Heart right ventricle (tissue), 16 donors: ENCODE measurements around the gene MGAT5. TPM values are rescaled to one million over a fixed set of nuclear protein-coding genes. Genes with fewer than 3 reads are reported as not detected.

ENCODE experiments used
- ATAC-seq, 8 donors: fragments of 200-7000 bp; cut with Tn5 transposase; one replicate each; pipeline ENCODE4 v1.9.1; 2020; ENCODE audit warnings: mild to moderate bottlenecking in 8 of 8, moderate library complexity in 8 of 8, moderate number of reproducible peaks in 1 of 8
- DNase-seq, 2 donors: peaks; one replicate each; pipeline ENCODE4 v3.0.0-alpha.2; 2020
- H3K27ac ChIP-seq, 10 donors: fragments of 200-600 bp; sonication (generic) in 2 of 10; one replicate each; pipeline versions ENCODE4 v1.5.0 to v1.8.0; 2020 to 2022; ENCODE audit warnings: mild to moderate bottlenecking in 3 of 10
- H3K27me3 ChIP-seq, 7 donors: fragments of 200-600 bp; one replicate each; pipeline ENCODE4 v1.8.0; 2021 to 2022; ENCODE audit warnings: mild to moderate bottlenecking in 2 of 7
- H3K36me3 ChIP-seq, 9 donors: fragments of 200-600 bp; sonication (generic) in 1 of 9; one replicate each; pipeline versions ENCODE4 v1.5.0 to v1.8.0; 2020 to 2022; ENCODE audit warnings: mild to moderate bottlenecking in 2 of 9
- H3K4me1 ChIP-seq, 9 donors: fragments of 200-600 bp; sonication (generic) in 1 of 9; one replicate each; pipeline versions ENCODE4 v1.5.0 to v1.8.0; 2020 to 2022; ENCODE audit warnings: mild to moderate bottlenecking in 4 of 9
- H3K4me3 ChIP-seq, 10 donors: fragments of 200-600 bp; sonication (generic) in 2 of 10; one replicate each; pipeline versions ENCODE4 v1.5.0 to v1.8.0; 2020 to 2022; ENCODE audit warnings: mild to moderate bottlenecking in 7 of 10, moderate library complexity in 2 of 10
- H3K9me3 ChIP-seq, 11 donors: fragments of 200-600 bp in 10 of 11; sonication (generic) in 2 of 11; one replicate each; pipeline versions ENCODE4 v1.5.0 to v1.8.0; 2013 to 2022; ENCODE audit warnings: mild to moderate bottlenecking in 2 of 11, control low read depth in 1 of 11, moderate library complexity in 1 of 11
- WGBS, 2 donors: extraction: QIAGEN DNeasy Blood & Tissue Kit; methylation state at CpG; one replicate each; pipeline ENCODE4 v1.1.7; 2013; ENCODE audit warnings: inconsistent platforms in 1 of 2; 5-methylcytosine and 5-hydroxymethylcytosine counted together
- intact Hi-C, 10 donors: fragments of 100-400 bp; cut with DNase I; formaldehyde crosslinking; loops; one replicate each; pipeline versions ENCODE4 v1.11.1 to v1.14.2; 2022
- polyA plus RNA-seq, 2 donors: library from polyadenylated mRNA; stranded (reverse); fragments of 200-250 nt; gene quantifications; one replicate each; pipeline ENCODE4 v1.2.3, GENCODE V29; 2013
- total RNA-seq, 10 donors: library from RNA; stranded (reverse); fragmentation: NEBNext Ultra II Directional in 3 of 10; extraction: Animal tissue kit (Norgen Biotek cat#: 25700) in 3 of 10; gene quantifications; one replicate each; pipeline versions ENCODE4 v1.2.1 to v1.2.4, GENCODE V29; 2021 to 2023
- TF ChIP-seq, protein P1 (sequence below), 9 donors: fragments of 200-600 bp; sonication (generic) in 2 of 9; IDR thresholded peaks; one replicate each; pipeline versions ENCODE4 v1.5.0 to v1.8.0; 2021 to 2022; ENCODE audit warnings: antibody characterized with exemption in 9 of 9, mild to moderate bottlenecking in 5 of 9, moderate library complexity in 1 of 9
- donor health status: Arrhythmogenic right ventricular cardiomyopathy.
- donor health status: ischemic (EF 13 %, LVEDD 7.1; RV severe dilation, severe dysfunction).
- donor health status: healthy with polysubstance abuse.
- donor health status: DM: no; HTN: yes; CAD: no.
- donor health status: DM: no; HTN: no; CAD: no.
- donor health status: ischemic (EF 25% LVEDD 6.9; RV normal size, moderate dysfunction).
- donor health status: ischemic (EF 25% LVEDD 5.7; RV mildly dilated, moderate dysfunction).
- donor health status: healthy.
- donor health status: DM: yes; HTN: yes; CAD: no.
- donor health status: Ischemic cardiomyopathy.
- donor health status: ischemic (EF 35%, LVEDD 5.7; RV mildly dilated, moderate dysfunction).
- donor health status: nonischemic (EF 11% LVEDD 7.7; RV severe dilation, severe dysfunction).
- donor health status: DM: yes; HTN: yes; CAD: no.
- donor health status: PGD.
- donor health status: ischemic (EF 29% LVEDD 5.4; RV normal size, mild dysfunction).
- donor health status: nonischemic (EF 23%, LVEDD 6.1; RV moderate dilation, normal function).

Gene MGAT5
- total and polyA plus RNA-seq, 12 donors, result 6.4 to 111 (median 92.2) TPM

DNA sequence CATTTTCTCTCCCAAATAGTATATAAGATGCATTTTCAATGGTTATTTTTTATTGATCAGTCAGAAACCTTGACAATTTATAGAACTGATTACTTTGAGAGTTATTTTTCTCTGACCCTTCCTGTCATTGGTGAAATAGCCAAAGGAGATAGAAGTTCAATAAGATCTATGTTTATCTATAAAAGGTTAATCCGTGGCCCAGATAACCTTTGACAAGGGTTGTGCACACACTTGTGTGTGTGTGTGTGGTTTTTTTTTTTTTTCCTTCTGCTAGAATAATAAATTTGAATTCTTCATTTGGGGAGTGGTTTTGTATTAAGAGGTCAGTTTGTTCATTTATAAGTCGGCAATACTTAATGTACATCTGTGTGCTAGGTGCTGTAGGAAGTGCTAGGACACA, 160.0 kb downstream of the MGAT5 start:
- TF ChIP-seq, protein P1, sequence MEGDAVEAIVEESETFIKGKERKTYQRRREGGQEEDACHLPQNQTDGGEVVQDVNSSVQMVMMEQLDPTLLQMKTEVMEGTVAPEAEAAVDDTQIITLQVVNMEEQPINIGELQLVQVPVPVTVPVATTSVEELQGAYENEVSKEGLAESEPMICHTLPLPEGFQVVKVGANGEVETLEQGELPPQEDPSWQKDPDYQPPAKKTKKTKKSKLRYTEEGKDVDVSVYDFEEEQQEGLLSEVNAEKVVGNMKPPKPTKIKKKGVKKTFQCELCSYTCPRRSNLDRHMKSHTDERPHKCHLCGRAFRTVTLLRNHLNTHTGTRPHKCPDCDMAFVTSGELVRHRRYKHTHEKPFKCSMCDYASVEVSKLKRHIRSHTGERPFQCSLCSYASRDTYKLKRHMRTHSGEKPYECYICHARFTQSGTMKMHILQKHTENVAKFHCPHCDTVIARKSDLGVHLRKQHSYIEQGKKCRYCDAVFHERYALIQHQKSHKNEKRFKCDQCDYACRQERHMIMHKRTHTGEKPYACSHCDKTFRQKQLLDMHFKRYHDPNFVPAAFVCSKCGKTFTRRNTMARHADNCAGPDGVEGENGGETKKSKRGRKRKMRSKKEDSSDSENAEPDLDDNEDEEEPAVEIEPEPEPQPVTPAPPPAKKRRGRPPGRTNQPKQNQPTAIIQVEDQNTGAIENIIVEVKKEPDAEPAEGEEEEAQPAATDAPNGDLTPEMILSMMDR (IDR thresholded peaks at IDR 0.05), result no peak
- no peak overlapping the region for H3K4me3 ChIP-seq
- WGBS, 2 donors, result 82 to 86% methylated on average over 2 of the region's 2 CpGs
- ATAC-seq (no peak), DNase-seq (no peak)
- no peaks in the 10 kb centered on the region for H3K27me3 ChIP-seq
- H3K36me3 ChIP-seq, result peaks cover 0 to 43% (median 0%) of the 10 kb centered on the region in 9 donors
- intact Hi-C loops, result loop anchor here in 9 of 10 donors (2.0 to 10.0 kb wide), 11 partner anchors 37 to 529 kb away; no protein-coding TSS in a partner anchor
- no peaks in the 10 kb centered on the region for H3K9me3 ChIP-seq
- no peak overlapping the region for H3K27ac ChIP-seq
- peaks cover 10 to 45% (median 33%) of the 10 kb centered on the region in 9 donors for H3K4me1 ChIP-seq

DNA sequence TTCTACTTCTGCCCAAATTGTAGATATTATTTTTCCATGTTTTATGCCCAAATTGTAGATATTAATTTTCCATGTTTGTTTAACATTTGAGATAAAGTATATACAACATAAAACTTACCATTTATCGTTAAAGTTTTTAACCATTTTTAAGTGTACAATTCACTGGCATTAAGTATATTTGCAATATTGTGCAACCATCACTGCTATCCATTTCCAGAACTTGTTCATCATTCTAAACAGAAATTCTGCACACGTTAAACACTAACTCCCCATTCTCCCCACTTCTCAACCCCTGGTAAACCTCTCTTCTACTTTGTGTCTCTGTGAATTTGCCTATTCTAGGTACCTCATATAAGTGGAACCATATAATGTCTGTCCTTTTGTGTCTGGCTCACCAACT, 162.1 kb downstream of the MGAT5 start:
- ATAC-seq (no peak), DNase-seq (no peak)
- Histone ChIP-seq H3K27ac (no peak overlapping the region), H3K27me3 (no peaks in the 10 kb centered on the region), H3K4me1 (peaks cover 5 to 37% (median 14%) of the 10 kb centered on the region in 9 donors), H3K36me3 (peaks cover 0 to 50% (median 0%) of the 10 kb centered on the region in 9 donors), H3K4me3 (no peak overlapping the region), H3K9me3 (no peaks in the 10 kb centered on the region)
- 92% methylated on average over 2 of the region's 2 CpGs for WGBS, 2 donors
- intact Hi-C loops, result loop anchor here in 4 of 10 donors (10.0 kb wide), 3 partner anchors 171 to 531 kb away; no protein-coding TSS in a partner anchor
- TF ChIP-seq, protein P1 (IDR thresholded peaks at IDR 0.05), result no peak

DNA sequence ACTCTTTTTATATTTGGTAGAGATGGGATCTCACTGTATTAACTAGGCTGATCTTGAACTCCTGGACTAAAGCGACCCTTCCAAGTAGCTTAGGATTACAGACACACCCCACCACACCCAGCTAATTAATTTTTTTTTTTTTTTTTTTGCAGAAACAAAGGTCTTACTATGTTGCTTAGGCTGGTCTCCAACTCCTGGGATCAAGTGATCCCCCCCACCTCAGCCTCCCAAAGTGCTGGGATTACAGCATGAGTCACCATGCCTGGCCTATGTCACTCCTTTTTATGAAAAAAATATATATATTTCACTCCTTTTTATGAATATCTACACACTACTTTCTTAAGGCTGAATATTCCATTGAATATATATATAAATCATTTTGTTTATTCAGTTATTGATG, 162.8 kb downstream of the MGAT5 start:
- intact Hi-C loops, result loop anchor here in 4 of 10 donors (10.0 kb wide), 3 partner anchors 172 to 532 kb away; no protein-coding TSS in a partner anchor
- TF ChIP-seq, protein P1 (IDR thresholded peaks at IDR 0.05), result no peak
- whole genome bisulfite sequencing, 2 donors, result 96 to 100% methylated on average over 1 of the region's 1 CpG

DNA sequence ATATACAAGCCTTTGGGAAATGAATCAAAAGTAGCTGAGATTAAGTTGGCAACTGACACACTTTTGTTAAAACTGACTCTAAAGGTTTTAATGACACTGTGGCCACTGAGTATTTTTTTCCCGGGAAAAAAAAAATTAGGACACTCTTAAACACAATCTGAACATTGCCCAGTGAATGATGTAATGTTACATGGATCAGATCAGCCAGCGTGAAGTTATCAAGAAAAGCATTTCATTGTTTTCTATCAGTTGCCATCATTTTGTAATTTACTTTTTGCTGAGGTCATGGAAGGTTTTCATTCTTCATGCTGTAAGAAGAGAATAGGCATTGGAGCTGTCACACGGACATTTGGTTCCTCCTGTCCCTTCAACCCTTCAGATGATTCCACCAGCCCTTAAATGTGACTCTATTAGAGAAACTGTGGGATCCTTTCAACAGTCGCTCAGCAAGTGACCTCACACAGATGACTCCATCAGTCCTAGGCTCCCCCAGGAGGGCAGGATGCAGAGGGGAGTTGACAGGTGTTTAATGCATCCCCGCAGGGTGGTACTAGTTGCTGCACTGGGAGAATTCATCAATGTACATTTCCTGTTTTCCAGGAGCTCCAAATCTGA, 164.2 kb downstream of the MGAT5 start:
- TF ChIP-seq, protein P1 (IDR thresholded peaks at IDR 0.05), result no peak
- Histone ChIP-seq H3K4me1 (peaks cover 0 to 34% (median 3%) of the 10 kb centered on the region in 9 donors), H3K9me3 (no peaks in the 10 kb centered on the region), H3K27me3 (no peaks in the 10 kb centered on the region), H3K36me3 (peaks cover 0 to 48% (median 0%) of the 10 kb centered on the region in 9 donors), H3K27ac (no peak overlapping the region), H3K4me3 (no peak overlapping the region)
- intact Hi-C loops, result loop anchor here in 4 of 10 donors (10.0 kb wide), 3 partner anchors 173 to 533 kb away; no protein-coding TSS in a partner anchor
- 77 to 79% methylated on average over 5 of the region's 5 CpGs for WGBS, 2 donors
- ATAC-seq, result no peak
- no peak for DNase-seq

More for the DNA sequence above, 162.8 kb downstream of the MGAT5 start:
- H3K27ac ChIP-seq, result no peak overlapping the region
- no peak overlapping the region for H3K4me3 ChIP-seq
- H3K9me3 ChIP-seq, result no peaks in the 10 kb centered on the region
- peaks cover 3 to 37% (median 8%) of the 10 kb centered on the region in 9 donors for H3K4me1 ChIP-seq
- ATAC-seq (no peak), DNase-seq (no peak)
- peaks cover 0 to 50% (median 0%) of the 10 kb centered on the region in 9 donors for H3K36me3 ChIP-seq
- no peaks in the 10 kb centered on the region for H3K27me3 ChIP-seq
